Transverse colon (tissue), 4 donors: Measurements from ENCODE around the gene TNKS2.

Experiments used
- CTCF ChIP-seq, 5 experiments: fragments of 200-600 bp in 3 of 5; fragments of 450-650 bp in 2 of 5; sonication (generic) in 3 of 5; IDR thresholded peaks; 1 replicate in 2 of 5; 2 replicates in 3 of 5; pipeline ENCODE4 v1.5.1; 2016 to 2017; ENCODE audit warnings: antibody characterized with exemption in 5 of 5, inconsistent platforms in 3 of 5, mild to moderate bottlenecking in 2 of 5, moderate library complexity in 1 of 5
- EP300 ChIP-seq: sonication (generic); formaldehyde crosslinking; IDR thresholded peaks from one replicate; pipeline ENCODE4 v1.6.1; 2017; ENCODE audit warnings: antibody characterized with exemption, low read depth
- POLR2A ChIP-seq: fragments of 450-650 bp; IDR thresholded peaks from one replicate; pipeline ENCODE4 v1.6.1; 2016; ENCODE audit warnings: antibody characterized with exemption, mild to moderate bottlenecking, moderate library complexity
- POLR2AphosphoS5 ChIP-seq, 3 donors: sonication (generic); formaldehyde crosslinking; IDR thresholded peaks; one replicate each; pipeline ENCODE4 v1.6.1; 2016; ENCODE audit warnings: antibody characterized with exemption in 3 of 3

DNA sequence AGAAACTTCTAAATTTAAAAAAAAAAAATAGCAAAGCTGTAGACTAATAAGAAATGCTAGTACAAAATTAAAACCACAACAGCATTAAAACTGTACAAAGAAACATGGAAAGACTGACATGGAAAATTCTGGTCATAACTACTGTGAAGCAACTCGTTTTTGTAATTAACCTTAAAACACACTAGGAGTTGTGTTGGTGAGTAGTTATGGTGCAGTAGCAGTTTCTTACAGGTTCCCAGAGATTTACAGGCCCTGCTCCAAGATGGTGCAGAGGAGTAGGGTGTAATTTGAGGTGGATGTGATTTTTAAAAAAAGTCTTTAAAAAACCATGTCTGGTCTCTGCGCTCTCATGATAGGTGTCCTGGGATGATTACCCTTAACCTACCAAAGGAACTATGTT lies 31.0 kb downstream of the TNKS2 start:
- TF ChIP-seq POLR2A, result no peak
- no peak for TF ChIP-seq CTCF (IDR thresholded peaks at IDR 0.05)
- TF ChIP-seq EP300, result no peak
- no peak for TF ChIP-seq POLR2AphosphoS5 (IDR thresholded peaks at IDR 0.05)
